ENCODE measurements around the gene MSMB. TPM values are rescaled to one million over a fixed set of nuclear protein-coding genes. Genes with fewer than 3 reads are reported as not detected.
"Not testable (repeated sequence)": the region's sequence is repeated elsewhere in the genome, so short reads cannot be mapped to it uniquely, and the experiment has no call there.

MSMB gene
- total RNA-seq, 2 donors from 2014 or later = not detected

DNA sequence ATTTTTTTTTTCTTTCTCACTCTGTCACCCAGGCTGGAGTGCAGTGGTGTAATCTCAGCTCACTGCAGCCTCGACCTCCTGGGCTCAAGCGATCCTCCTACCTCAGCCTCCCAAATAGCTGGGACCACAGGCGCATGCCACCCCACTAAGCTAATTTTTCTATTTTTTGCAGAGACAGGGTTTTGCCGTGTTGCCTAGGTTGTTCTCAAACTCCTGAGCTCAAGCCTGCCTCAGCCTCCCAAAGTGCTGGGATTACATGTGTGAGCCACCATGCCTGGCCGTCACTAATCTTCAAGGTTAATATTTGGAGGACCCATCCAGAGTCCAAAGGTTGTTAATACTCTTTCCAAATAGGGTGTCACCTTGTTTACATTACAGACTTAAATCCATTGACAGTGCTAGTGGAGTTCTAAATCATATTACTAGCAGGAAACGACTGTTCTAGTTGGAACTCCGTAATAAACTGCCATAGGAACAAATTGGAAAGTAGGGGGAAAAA lies 43.8 kb downstream of the MSMB start:
- H3K9me3 Mint-ChIP-seq; H3K4me3 Mint-ChIP-seq; H3K27me3 Mint-ChIP-seq; H3K27ac Mint-ChIP-seq; ATAC-seq; DNase-seq (ENCODE audit: low spot score): not testable (repeated sequence)
- Mint-ChIP-seq H3K36me3 (peaks cover 27% of the 10 kb centered on the region), H3K4me1 (ENCODE audit: low read depth in 2 of 2) (peaks cover 0 to 11% of the 10 kb centered on the region in 2 donors)

DNA sequence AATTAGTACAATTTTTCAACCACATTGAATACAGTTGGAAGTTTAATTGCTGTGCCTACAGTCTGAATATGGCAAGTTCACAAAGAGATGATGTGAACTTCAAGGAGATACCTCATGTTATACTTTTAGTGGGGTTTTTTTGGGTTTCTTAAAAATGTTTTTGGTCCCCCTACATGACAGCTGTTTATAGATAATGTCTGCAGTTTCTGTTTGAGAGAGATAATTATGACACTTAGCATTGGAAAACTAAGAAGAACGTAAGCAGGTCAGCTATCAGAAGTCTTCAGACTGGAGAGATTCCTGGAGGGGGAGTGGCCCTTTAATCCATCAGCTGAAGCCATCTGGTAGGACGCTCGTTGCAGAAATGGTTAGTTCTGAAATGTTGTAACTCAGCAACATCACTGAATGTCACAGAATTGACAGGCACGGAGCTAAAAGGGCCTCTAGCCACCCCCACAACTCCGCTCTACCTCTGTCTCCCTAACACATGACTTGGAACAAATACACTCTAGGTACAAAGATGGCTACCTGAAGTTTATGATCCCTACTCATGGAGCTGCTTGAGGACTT lies 44.8 kb downstream of the MSMB start:
- ATAC-seq (no peak), DNase-seq (ENCODE audit: low spot score) (no peak)
- Mint-ChIP-seq H3K36me3 (peaks cover 27% of the 10 kb centered on the region), H3K4me1 (ENCODE audit: low read depth in 2 of 2) (peaks cover 0 to 13% of the 10 kb centered on the region in 2 donors), H3K27ac (no peak overlapping the region), H3K27me3 (no peaks in the 10 kb centered on the region), H3K9me3 (no peaks in the 10 kb centered on the region), H3K4me3 (no peak overlapping the region)

DNA sequence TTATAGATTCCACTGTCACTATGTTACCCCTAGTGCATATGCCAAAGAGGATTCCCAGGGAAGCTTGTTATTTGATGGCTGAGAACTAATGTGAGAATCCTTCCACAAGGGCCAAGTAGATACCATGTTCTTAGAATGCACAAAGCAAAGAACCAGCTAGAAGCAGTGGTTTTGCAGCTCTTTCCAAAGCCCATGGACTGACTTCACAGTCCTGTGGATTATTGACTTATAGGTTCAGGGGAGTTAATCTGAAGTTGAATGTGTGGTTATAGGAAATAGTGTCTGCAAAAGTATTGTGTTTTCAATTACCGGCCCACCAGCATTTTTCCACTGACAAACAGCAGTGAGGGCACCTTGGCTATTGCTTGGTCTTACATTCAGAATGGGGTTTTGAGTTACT lies 45.5 kb downstream of the MSMB start:
- H3K9me3 Mint-ChIP-seq = no peaks in the 10 kb centered on the region
- peaks cover 27% of the 10 kb centered on the region for H3K36me3 Mint-ChIP-seq
- no peaks in the 10 kb centered on the region for H3K27me3 Mint-ChIP-seq
- ATAC-seq (no peak), DNase-seq (ENCODE audit: low spot score) (no peak)
- peaks cover 0 to 13% of the 10 kb centered on the region in 2 donors for H3K4me1 Mint-ChIP-seq (ENCODE audit: low read depth in 2 of 2)
- no peak overlapping the region for H3K4me3 Mint-ChIP-seq
- H3K27ac Mint-ChIP-seq = no peak overlapping the region

DNA sequence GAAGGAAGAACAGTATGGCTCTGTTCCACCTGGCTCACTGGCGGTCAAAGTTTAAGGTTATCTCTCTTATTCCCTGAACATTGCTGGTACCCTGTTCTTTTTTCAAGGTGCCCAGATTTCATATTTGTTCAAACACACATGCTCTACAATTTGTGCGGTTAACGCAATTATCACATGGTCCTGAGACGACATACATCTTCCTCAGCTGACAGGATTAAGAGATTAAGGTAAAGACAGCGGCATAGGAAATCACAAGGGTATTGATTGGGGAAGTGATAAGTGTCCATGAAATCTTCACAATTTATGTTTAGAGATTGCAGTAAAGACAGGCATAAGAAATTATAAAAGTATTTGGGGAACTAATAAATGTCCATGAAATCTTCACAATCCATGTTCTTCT lies 46.1 kb downstream of the MSMB start:
- Mint-ChIP-seq H3K36me3 (peaks cover 27% of the 10 kb centered on the region), H3K4me1 (ENCODE audit: low read depth in 2 of 2) (peaks cover 0 to 13% of the 10 kb centered on the region in 2 donors)
- DNase-seq (ENCODE audit: low spot score); H3K27ac Mint-ChIP-seq; H3K27me3 Mint-ChIP-seq; ATAC-seq; H3K4me3 Mint-ChIP-seq; H3K9me3 Mint-ChIP-seq: not testable (repeated sequence)

GRCh38 chr10:45997994-45998763 lies 47.9 kb downstream of the MSMB start:
- H3K36me3 Mint-ChIP-seq = peaks cover 27% of the 10 kb centered on the region

DNA sequence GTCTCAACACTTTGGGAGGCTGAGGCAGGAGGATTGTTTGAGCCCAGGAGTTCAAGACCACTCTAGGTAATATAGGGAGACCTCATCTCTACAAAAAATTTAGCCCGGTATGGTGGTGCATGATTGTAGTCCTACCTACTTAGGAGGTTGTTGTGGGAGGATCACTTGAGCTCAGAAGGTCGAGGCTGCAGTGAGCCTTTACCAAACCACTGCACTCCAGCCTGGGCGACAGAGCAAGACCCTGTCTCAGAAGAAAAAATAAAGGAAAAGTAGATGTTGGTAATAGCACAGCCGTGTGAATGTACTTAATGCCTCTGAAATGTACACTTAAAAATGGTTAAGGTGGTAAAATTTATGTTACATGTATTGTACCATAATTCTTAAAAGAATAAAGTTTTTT lies 48.5 kb downstream of the MSMB start:
- ATAC-seq = no peak
- H3K4me1 Mint-ChIP-seq (ENCODE audit: low read depth in 2 of 2) = peaks cover 0 to 15% of the 10 kb centered on the region in 2 donors
- H3K27me3 Mint-ChIP-seq = no peaks in the 10 kb centered on the region
- H3K27ac Mint-ChIP-seq = peak overlapping the region in 1 of 2 donors; percentile 45
- no peaks in the 10 kb centered on the region for H3K9me3 Mint-ChIP-seq
- H3K4me3 Mint-ChIP-seq = no peak overlapping the region
- no peak for DNase-seq (ENCODE audit: low spot score)
- peaks cover 32% of the 10 kb centered on the region for H3K36me3 Mint-ChIP-seq

More at GRCh38 chr10:45997994-45998763, 47.9 kb downstream of the MSMB start:
- ATAC-seq = no peak
- no peak overlapping the region for H3K27ac Mint-ChIP-seq
- H3K27me3 Mint-ChIP-seq = no peaks in the 10 kb centered on the region
- H3K9me3 Mint-ChIP-seq = no peaks in the 10 kb centered on the region
- peaks cover 0 to 15% of the 10 kb centered on the region in 2 donors for H3K4me1 Mint-ChIP-seq (ENCODE audit: low read depth in 2 of 2)
- DNase-seq (ENCODE audit: low spot score) = no peak
- no peak overlapping the region for H3K4me3 Mint-ChIP-seq

GRCh38 chr10:45985590-45985989 lies 60.5 kb downstream of the MSMB start:
- not testable (repeated sequence) for H3K4me1 Mint-ChIP-seq (ENCODE audit: low read depth in 2 of 2)

GRCh38 chr10:45984473-45984872 lies 61.6 kb downstream of the MSMB start:
- not testable (repeated sequence) for H3K4me1 Mint-ChIP-seq (ENCODE audit: low read depth in 2 of 2); H3K27ac Mint-ChIP-seq; DNase-seq (ENCODE audit: low spot score); H3K4me3 Mint-ChIP-seq; H3K27me3 Mint-ChIP-seq; H3K9me3 Mint-ChIP-seq; ATAC-seq
- peaks cover 11% of the 10 kb centered on the region for H3K36me3 Mint-ChIP-seq

More at GRCh38 chr10:45985590-45985989, 60.5 kb downstream of the MSMB start:
- not testable (repeated sequence) for ATAC-seq; H3K27ac Mint-ChIP-seq; DNase-seq (ENCODE audit: low spot score); H3K4me3 Mint-ChIP-seq; H3K27me3 Mint-ChIP-seq; H3K9me3 Mint-ChIP-seq
- peaks cover 11% of the 10 kb centered on the region for H3K36me3 Mint-ChIP-seq

DNA sequence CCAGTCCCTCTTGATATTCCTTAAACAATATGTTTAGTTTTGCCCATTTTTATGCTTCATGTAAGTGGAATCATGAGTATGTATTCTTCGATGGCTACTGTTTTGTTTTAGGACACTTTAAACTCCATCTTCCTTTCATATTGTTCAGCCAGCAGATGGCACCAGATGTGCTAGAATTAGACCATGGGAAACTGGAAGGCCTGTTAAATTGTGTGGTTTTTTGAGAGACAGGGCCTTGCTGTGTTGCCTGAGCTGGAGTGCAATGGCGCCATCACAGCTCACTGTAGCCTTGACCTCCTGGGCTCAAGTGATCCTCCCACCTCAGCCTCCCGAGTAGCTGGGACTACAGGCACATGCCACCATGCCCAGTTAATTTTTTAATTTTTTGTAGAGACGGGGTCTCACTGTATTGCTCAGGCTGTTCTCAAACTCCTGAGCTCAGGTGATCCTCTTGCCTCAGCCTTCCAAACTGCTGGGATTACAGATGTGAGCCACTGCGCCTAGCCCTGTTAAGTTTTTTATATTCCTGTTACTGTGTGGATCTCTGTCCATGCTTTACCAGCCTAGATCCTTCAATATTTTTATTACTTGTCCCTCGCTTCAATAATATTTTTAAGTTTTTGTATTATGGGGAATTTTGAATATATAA lies 62.4 kb downstream of the MSMB start:
- peak; percentile 61 for DNase-seq (ENCODE audit: low spot score)
- not testable (repeated sequence) for H3K4me1 Mint-ChIP-seq (ENCODE audit: low read depth in 2 of 2); ATAC-seq; H3K27ac Mint-ChIP-seq; H3K27me3 Mint-ChIP-seq; H3K4me3 Mint-ChIP-seq; H3K9me3 Mint-ChIP-seq
- peaks cover 11% of the 10 kb centered on the region for H3K36me3 Mint-ChIP-seq

Other genes starting within 250 kb of the MSMB start
- gene AGAP4, start 198.8 kb downstream of the MSMB start, total RNA-seq = 10 to 100 TPM; 25.8 to 47.9 TPM
- 10 to 100 TPM; 71.6 to 80.1 TPM for gene TIMM23, start 73.8 kb downstream of the MSMB start, total RNA-seq
- gene NCOA4, start 15.6 kb downstream of the MSMB start, total RNA-seq = 100 to 1,000 TPM; 101 to 129 TPM
- gene ANTXRL, start 240.7 kb upstream of the MSMB start, total RNA-seq = not detected

Measured in natural killer cell treated with Interleukin-12 subunit alpha and Interleukin-12 subunit beta and Interleukin-15 and Interleukin-18, amount 100 ng/mL, for 72 hours (primary cell).